SW480 (cell line): ENCODE measurements around the gene NPTXR.

Source experiments
- DNase-seq: peaks from one replicate; pipeline ENCODE4 v3.0.0-alpha.2; 2016; ENCODE audit warnings: low spot score

NPTXR gene

DNA sequence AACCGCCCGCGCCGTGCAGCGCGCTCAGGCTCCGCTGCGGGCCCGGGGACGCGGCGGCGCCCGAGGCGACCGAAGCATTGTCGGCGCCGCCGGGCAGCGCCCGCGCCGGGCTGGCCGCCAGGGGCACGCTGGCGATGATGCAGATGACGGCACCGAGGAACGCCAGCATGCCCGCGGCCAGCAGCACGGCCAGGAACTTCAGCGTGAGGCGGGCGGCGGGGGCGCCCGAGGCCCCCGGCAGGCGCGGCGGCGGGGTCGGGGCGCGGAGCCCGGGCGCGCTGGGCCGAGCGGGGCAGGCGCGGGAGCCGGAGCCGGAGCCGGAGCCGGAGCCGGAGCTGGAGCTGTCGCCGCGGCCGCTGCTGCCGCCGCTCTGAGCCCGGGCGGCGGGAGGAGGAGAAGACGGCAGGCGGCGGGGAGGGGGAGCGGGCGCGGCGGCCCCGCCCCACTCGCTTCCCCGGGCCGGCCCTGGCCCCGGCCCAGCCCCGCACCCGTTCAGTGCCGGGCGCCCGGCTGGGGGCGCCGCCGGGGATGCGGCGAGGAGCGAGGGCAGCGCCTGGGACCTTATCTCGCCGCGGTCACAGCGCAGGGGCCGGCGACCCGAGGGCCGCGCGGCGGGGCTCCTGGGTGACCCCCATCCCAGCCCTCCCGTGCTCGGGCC lies at the start of gene NPTXR:
TSS of gene NPTXR (minus strand) at position 372 of the 658 bp plus-strand sequence.
- peak; percentile 46 for DNase-seq

DNA sequence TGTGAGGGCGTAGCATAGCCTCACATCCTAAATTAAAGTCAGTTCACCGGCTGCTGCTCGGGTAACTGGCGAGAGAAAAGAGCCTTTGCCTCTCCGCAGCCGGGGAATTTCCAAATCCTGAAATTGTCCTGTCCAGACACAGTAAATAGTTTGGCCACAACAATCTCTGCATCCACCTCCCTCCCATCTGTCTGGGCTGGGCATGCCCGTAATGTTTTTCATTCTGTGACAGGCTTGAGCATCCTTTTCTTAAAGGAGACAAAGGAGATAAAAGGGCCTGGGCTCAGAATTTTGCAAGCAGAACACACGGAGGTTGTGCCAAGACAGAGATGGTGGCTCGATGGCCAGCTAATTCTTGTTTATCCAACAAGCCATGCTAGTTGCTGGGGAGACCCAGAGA lies 47.4 kb upstream of the NPTXR start:
- DNase-seq: no peak

- DNase-seq: no peak
These were observed 46.5 kb upstream of the NPTXR start for GRCh38 chr22:38890377-38890776.

DNA sequence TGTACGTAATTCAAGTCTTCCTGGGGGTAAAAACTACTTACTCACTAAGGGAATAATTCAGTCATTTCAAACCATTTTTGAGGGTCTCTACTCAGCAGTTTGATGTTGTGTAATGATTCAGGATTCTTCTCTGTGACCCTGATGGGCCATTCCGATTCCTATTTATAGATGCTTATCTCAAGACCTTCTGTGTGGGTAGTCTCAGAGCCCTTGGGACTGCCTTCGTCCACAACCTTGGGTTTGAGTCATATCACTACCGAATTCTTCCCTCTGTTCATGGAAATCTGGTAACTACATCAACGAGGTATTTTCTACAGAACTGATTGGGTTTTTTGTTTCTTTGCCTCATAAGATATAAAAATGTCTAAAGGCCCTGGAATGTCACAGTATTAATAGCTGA lies 42.5 kb upstream of the NPTXR start:
- DNase-seq: no peak

- no peak for DNase-seq
These were observed 39.3 kb upstream of the NPTXR start for GRCh38 chr22:38882972-38883622.

DNA sequence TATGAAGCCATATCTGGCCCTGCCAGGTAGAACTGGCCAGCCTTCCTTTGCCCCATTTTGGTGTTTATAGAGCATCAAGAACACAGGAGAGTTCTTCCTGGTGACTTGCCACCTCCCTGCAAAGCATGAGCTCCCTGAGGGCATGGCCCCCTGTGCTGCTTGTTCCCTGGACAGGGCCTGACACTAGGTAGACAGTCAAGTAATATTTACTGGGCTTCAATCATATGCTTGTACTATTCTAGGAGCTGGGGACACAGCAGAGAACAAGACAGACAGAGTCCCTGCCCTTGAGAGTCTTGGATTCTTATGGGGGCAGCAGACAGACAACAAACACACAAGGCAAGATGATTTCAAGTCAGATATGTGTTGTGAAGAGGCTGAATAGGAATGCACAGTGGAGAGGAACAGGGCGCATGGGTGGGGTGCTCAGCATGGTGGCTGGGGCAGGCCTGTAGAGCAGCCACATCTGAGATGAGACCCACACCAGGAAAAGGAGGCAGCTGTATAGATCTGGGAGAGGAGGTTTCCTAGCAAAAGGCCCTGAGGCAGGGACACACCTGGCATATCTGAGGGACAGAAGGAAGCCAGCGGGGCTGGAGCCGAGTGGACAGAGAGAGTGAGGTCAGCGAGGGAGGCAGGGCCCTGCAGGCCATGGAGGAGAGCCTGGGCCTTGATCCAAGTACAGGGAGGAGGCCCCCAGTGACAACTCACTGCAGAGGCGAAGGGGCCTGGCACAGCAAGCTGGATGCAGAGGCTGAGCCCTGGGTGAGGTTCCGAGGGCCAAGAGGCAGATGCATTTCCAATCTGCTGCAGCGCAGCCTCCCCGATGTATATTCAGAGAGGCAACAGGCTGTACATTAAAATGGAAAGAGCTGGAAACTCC lies 38.4 kb upstream of the NPTXR start:
- no peak for DNase-seq

GRCh38 chr22:38881464-38881871 lies 37.6 kb upstream of the NPTXR start:
- no peak for DNase-seq

- DNase-seq: no peak
These were observed 36.1 kb upstream of the NPTXR start for GRCh38 chr22:38879961-38880360.

- DNase-seq: no peak
These were observed 35.4 kb upstream of the NPTXR start for GRCh38 chr22:38879108-38879729.

DNA sequence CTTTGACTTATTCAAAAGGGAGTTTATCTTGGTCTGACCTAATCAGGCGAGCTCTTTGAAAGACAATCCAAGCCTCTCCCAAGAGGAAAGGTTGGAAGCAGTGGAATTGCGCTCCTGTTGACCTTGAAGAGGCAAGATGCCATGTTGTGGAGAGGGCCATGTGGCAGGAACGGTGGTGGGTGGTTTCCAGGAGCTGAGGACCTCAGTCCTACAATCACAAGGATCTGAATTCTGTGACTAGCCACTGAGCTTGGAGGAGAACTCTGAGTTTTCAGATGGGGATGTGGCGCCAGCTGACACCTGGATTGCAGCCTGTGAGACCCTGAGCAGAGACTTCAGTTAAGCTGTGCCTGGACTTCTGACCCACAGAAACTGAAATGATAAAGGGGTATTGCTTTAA lies 34.2 kb upstream of the NPTXR start:
- DNase-seq: no peak

GRCh38 chr22:38874529-38875222 lies 30.8 kb upstream of the NPTXR start:
- DNase-seq: no peak

DNA sequence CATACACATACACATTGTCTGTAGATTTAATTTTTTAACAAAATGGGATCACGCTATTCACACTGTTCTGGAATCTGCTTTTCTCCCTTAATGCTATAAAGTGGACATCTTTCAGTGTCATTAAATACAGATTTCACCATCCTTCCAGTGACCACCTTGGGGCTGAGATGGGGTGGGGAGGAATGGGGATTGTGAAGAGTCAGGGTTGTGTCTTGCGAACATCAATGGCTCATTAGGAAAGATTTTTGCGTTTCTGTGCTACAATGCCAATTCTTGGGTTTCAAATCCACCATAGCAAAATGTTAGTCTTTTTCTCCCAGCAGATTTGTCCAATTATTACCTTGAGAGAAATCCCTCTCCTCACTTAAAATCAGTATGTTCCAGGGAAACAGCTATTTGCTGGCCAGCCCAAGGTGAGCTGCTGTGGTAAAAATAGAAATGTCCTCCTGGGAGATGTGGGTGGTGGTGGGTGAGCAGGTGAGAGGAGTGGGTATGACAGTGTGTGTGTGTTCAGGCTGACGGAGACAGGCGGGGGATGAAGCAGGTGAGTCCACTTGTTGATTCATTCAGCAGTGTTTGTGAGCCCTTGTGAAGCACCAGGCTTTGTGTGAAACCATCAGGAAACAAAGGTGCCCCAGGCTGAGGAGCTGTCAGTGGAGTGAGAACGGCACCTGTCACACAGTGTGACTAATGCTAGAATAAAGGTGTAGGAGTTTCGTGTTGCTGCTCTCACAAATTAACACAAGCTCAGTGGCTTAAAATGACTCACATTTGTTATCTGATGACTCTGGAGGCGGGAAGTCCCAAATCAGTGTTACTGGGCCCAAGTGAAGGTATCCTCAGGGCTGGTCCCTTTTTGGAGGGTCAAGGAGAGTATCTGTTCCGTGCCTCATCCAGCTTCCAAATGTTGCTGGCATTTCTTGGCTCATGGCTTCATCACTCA lies 29.9 kb upstream of the NPTXR start:
- DNase-seq: no peak

DNA sequence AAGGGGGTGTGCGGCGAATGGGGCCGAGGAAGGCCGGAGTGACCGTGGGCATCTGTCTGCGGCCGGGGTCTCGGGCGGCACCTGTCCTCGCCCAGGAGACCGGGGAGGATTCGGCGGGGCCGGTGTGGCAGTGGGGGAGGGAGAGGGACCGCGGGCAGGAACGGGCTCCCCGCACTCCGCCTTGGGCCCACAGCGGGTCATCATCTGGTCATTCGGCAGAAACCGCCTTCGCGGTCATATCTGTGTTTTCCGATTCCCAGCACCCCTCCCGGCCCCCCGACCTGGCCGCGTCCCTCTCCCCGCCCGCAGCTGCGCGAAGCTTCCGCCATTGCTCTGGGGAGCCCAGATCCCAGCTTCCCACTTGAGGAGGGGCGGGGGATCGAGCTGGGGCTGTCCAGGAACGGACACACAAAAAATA lies 29.0 kb upstream of the NPTXR start:
- no peak for DNase-seq

DNA sequence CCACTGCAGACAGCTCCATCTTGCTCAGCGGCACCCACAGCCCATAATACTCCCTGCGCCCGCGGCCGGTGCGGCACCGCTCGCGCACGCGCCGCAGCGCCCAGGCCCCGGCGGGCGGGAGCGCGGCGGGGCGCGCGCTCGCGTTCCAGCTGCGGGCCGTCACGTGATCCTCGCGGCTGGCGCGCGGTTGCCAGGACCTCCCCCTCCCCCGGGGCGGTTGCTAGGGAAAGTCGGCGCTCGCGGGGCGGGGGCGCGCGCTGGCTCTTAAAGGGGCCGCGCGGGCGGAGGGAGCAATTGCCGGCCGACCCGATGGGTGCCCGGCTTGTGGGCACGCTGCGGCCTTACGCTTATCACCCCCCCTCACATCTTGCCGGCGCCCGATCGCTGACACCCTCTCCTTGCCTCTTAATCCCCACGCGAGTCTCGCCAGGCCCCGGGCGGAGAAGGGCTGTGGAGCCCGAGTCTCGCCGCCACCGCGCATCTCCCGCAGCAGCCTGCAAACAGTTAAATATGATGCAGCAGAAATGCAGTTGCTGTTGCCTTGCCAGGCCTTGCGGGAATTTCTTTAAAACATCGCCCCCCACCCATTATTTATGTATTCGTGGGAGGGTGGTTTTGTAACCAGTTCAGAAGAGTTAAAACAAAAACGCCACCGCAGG lies 28.5 kb upstream of the NPTXR start, which contains the start of gene CBX6:
TSS of gene CBX6 (minus strand) at position 45 of the 659 bp plus-strand sequence. CDS start at position 19, 26 bp downstream.
- peak; percentile 88 for DNase-seq

DNA sequence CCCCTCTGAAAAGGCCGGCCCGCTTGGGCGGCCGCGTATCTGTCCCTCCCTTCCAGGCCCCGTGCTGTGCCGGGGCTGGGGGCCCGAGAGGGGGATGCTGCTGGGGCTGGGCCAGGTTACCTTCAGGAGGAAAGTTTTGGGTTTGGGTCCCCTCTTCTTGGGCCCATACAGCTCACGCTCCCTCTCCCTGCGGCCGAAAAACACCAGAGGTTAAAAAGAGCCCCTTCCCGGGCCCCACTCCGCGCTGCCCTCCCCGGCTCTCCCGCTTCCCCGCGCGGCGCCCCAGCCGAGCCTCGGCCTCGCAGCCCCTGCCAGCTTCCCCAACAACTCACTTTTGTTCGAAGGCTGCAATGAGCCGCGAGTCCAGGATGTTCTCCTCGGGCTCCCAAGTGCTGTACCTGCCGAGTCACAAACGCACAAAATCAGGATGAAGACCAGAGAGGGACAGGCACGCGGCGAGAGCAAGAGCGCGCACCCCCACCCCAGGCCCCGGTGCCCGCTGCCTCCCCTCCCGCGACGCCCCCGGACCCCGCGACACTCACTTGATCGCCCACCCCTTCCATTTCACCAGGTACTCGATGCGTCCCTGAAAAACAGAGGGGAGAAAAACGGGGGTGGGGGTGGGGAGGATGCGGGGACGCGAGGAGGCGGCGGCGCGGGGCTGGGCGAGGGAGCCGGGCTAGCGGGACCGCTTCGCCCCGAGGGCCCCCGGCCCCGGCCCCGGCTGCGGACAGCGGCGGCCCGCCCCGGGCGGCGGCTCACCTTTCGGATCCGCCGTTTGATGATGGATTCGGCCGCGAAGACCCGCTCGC lies 27.7 kb upstream of the NPTXR start:
- peak; percentile 58 for DNase-seq

DNA sequence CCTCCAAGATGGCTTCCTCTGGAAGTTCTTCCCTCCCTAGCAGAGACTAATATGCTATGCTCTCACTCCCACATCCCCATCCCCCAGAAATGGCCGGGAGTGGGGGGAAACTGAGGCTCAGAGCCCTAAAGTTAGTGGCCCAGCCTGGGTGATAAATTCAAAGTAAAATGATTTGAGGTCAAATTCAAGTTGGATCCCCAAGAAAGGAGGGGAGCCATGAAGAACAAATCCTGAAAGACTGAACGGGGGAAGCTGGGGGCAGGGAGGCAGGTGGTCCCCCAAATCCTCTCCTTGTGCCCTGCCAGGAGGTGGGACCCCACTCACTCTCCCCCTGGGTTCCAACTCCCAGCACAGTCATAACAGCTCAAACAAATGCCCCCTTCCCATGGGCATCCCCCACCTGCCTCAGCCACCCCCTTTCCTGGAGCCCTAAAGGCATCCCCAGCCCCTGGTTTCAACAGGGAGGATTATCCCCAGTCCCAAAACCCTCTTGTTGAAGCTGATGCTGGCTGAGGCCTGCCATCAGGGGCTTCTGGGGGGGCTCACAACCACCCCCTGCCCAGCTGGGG lies 27.0 kb upstream of the NPTXR start:
- no peak for DNase-seq

DNA sequence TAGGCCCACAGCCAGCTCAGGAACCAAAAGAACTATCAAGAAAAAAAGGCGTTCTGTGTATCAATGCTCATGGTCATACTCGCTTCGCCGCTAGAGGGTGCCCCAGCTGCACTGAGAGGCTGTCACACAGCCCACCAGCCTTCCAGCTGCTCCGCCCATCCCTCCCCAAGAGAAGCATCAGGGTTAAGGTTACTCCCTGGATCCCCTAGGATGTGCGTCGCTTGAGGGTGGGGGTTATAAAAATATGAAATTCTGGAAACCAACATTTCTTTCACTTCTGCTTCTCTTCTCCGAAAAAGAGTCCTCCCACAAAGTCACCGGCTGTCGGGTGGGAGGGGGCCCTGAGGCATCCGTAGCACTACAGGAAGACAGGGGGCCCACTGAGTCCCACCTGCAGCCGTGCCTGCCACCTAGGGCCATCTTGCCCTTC lies 26.5 kb upstream of the NPTXR start:
- peak; percentile 76 for DNase-seq

DNA sequence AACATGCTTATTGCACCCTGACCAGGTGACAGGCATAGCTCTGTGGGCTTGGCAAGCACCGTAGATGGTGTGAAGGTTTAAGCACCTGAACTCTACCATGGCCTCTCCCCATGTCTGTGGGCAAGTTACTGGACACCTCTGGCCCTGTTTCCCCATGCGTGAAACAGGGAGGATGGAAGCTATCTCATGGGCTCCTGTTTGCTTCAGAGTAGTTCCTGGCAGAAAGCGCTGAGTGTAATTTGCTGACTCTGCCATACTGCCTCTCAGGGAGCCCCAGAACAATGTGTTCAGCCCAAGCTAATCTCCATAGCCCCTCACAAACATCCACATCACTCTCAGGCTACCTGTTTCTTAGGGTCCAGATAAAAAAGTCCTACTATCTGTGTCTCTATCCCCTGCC lies 25.8 kb upstream of the NPTXR start:
- no peak for DNase-seq

DNA sequence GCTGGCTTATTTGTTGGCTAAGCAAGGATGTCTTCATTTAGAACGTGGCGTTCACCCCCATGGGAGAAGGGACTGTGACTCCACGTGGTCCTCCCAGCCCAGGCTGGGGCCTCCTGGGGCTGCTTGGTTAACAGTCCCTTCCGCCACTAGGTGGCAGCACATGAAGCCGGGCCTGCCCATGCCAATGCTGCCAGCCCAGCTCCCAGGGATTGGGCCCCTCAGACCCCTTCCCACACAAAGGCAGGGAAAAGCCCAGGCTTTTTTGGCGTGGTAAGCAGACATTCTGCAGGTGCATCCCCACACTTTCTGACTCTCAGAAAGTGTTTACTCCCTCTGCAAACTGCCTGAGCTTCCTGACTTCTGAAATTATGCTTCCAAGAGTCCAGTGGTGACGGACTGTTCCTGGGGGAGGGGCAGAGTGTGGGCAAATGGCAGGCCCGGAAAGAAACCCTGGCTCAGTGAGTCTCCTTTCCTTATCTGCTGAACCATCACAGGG lies 25.1 kb upstream of the NPTXR start:
- DNase-seq: peak; percentile 42
